NT2/D1 (cell line): ENCODE measurements around the gene SHC2.

Experiments used
- SUZ12 ChIP-seq: IDR thresholded peaks from 2 replicates; pipeline ENCODE4 v1.6.1; 2011; ENCODE audit not compliant: insufficient read length, insufficient read depth; ENCODE audit errors: extremely low read depth
- ZNF274 ChIP-seq: IDR thresholded peaks from 2 replicates; pipeline ENCODE4 v1.6.1; 2011; ENCODE audit warnings: mild to moderate bottlenecking, low read depth, low read length

DNA sequence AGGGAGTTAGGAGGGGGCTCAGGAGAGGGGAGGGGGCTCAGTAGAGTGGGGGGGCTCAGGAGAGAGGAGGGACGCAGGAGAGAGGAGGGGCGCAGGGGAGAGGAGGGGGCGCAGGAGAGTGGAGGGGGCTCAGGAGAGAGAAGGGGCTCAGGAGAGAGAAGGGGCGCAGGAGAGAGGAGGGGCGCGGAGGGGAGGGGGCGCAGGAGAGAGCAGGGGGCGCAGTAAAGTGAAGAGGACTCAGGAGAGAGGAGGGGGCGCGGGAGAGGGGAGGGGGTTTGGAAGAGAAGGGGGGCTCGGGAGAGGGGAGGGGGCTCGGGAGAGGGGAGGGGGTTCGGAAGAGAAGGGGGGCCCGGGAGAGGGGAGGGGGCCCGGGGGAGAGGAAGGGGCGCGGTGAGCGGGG, 36.2 kb upstream of the SHC2 start:
- TF ChIP-seq SUZ12 (no peak), ZNF274 (no peak)
